ENCODE measurements around the gene ANO9. TPM values are rescaled to one million over a fixed set of nuclear protein-coding genes. Genes with fewer than 3 reads are reported as not detected.

ANO9 gene
- total RNA-seq, 1 donor from 2014 or later = 1.9 TPM

DNA sequence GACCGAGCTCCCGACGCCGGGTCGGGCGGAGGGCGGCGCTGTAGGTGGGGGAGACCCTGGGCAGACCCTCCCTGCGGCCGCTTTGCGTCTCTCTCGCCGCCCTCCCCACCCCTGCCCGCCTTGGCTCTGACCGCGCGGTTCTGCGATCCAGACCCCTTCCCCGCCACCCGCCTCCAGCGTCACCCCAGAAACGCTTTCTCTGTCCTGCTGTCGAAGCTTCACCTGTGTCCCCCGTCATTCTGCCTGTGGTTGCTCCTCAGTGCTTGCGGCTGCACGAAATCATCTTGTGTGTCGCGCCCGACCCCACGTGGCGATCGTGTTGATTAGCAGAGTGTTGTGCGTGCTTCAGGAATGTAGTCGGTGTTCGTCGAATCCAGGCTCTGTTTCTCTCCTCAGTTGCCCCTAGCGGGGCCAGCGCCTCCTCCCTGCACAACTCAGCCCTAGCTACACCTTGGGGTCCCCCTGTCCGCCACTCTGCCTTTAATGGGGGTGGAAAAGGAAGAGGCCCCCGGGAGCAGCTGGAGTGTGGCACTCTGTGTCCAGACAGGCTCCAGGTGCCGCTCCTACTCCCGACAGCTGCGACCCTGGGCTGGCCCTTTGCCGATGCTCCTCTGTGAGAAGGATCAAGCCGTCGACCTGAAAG is 9.1 kb upstream of the ANO9 start:
- Mint-ChIP-seq H3K4me1 (ENCODE audit: low read depth, unreplicated experiment) (peaks cover 7% of the 10 kb centered on the region), H3K9me3 (ENCODE audit: unreplicated experiment) (peaks cover 2% of the 10 kb centered on the region), H3K27me3 (ENCODE audit: low read depth, unreplicated experiment) (no peaks in the 10 kb centered on the region), H3K4me3 (ENCODE audit: unreplicated experiment) (peak overlapping the region; percentile 96), H3K36me3 (ENCODE audit: low read depth, unreplicated experiment) (peaks cover 16% of the 10 kb centered on the region), H3K27ac (ENCODE audit: unreplicated experiment) (peak overlapping the region; percentile 95)
- H3K36me3 ChIP-seq (ENCODE audit: insufficient read depth, low read length) = peaks cover 7% of the 10 kb centered on the region
- peak overlapping the region; percentile 84 for H3K4me3 ChIP-seq (ENCODE audit: insufficient read depth, low read depth, low read length)
- H3K4me1 ChIP-seq (ENCODE audit: insufficient read depth, low read length) = peaks cover 8% of the 10 kb centered on the region
- DNase-seq (ENCODE audit: low read depth) = peak; percentile 45
- H3K4me2 ChIP-seq (ENCODE audit: low read length) = peak overlapping the region; percentile 100
- H3K9ac ChIP-seq (ENCODE audit: low read length) = peak overlapping the region; percentile 86
- peaks cover 60% of the 10 kb centered on the region for H3K79me2 ChIP-seq (ENCODE audit: insufficient read depth, low read length)
- H4K20me1 ChIP-seq (ENCODE audit: insufficient read depth, low read length) = peaks cover 46% of the 10 kb centered on the region
- peak overlapping the region; percentile 88 for H2AFZ ChIP-seq (ENCODE audit: low read depth, low read length)
- no peaks in the 10 kb centered on the region for H3K9me3 ChIP-seq (ENCODE audit: insufficient read depth, low read depth, low read length)
- no peaks in the 10 kb centered on the region for H3K27me3 ChIP-seq (ENCODE audit: insufficient read depth, low read length)
- TF ChIP-seq EZH2 (IDR thresholded peaks at IDR 0.05; ENCODE audit: insufficient read depth, low read length) = no peak
- TF ChIP-seq, protein P1, sequence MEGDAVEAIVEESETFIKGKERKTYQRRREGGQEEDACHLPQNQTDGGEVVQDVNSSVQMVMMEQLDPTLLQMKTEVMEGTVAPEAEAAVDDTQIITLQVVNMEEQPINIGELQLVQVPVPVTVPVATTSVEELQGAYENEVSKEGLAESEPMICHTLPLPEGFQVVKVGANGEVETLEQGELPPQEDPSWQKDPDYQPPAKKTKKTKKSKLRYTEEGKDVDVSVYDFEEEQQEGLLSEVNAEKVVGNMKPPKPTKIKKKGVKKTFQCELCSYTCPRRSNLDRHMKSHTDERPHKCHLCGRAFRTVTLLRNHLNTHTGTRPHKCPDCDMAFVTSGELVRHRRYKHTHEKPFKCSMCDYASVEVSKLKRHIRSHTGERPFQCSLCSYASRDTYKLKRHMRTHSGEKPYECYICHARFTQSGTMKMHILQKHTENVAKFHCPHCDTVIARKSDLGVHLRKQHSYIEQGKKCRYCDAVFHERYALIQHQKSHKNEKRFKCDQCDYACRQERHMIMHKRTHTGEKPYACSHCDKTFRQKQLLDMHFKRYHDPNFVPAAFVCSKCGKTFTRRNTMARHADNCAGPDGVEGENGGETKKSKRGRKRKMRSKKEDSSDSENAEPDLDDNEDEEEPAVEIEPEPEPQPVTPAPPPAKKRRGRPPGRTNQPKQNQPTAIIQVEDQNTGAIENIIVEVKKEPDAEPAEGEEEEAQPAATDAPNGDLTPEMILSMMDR (IDR thresholded peaks at IDR 0.05; ENCODE audit: insufficient read depth, low read depth, low read length) = no peak
- H3K27ac ChIP-seq (ENCODE audit: low read depth, low read length) = peak overlapping the region; percentile 36
- peak; percentile 52 for FAIRE-seq

DNA sequence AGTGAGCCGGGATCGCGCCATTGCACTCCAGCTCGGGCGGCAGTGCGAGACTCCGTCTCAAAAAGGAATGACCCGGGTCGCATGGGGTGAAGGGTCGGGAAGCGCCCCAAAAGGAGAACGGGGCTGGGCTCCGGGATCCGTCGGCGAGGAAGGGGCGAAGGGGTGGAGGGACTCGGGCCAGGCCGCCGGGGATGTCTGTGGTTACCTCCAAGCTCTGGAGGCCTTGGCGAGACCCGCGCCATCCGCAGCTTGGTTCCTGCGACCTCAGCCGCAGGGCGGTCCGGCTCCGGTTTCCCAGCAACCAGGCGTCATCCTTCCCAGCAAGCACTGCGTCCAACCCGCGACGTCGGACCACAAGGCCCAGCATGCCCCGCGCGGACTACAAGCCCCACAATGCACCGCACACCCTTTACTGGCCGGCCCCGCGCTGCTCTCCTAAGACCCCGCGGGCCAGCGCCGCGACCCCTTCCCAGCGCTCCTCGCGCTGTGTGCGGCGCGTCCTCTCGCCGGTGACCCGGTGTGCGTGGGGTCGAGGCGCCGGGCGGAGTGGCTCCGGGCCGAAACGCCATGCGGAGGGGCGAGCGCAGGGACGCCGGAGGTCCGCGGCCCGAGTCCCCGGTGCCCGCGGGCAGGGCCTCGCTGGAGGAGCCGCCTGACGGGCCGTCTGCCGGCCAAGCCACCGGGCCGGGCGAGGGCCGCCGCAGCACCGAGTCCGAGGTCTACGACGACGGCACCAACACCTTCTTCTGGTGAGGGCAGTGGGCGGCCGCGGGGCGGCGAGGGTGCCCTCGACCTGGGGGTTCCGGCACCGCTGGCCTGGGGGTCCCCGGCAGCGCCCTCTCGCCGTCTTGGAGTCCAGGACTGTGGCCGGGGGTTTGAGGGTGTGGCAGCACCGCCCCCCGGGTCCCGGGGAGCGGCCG is 8.3 kb upstream of the ANO9 start, which contains the start of gene PTDSS2:
Gene PTDSS2, plus strand, starts transcription at position 391 of the 920 bp plus-strand sequence. Its CDS starts 177 bp downstream, at position 568.
- Mint-ChIP-seq H3K9me3 (ENCODE audit: unreplicated experiment) (peaks cover 2% of the 10 kb centered on the region), H3K4me1 (ENCODE audit: low read depth, unreplicated experiment) (peaks cover 7% of the 10 kb centered on the region)
- peak; percentile 58 for FAIRE-seq

More for the DNA sequence above, 8.3 kb upstream of the ANO9 start, which contains the start of gene PTDSS2:
- H3K79me2 ChIP-seq (ENCODE audit: insufficient read depth, low read length) = peaks cover 52% of the 10 kb centered on the region
- Mint-ChIP-seq H3K27ac (ENCODE audit: unreplicated experiment) (peak within 1 kb of the TSS; percentile 95), H3K27me3 (ENCODE audit: low read depth, unreplicated experiment) (no peaks in the 10 kb centered on the region), H3K36me3 (ENCODE audit: low read depth, unreplicated experiment) (peaks cover 13% of the 10 kb centered on the region), H3K4me3 (ENCODE audit: unreplicated experiment) (peak within 1 kb of the TSS; percentile 96)
- peak; percentile 91 for DNase-seq (ENCODE audit: low read depth)
- H3K4me3 ChIP-seq (ENCODE audit: insufficient read depth, low read depth, low read length) = peak within 1 kb of the TSS; percentile 84
- peak within 1 kb of the TSS; percentile 86 for H3K9ac ChIP-seq (ENCODE audit: low read length)
- TF ChIP-seq EZH2 (IDR thresholded peaks at IDR 0.05; ENCODE audit: insufficient read depth, low read length) = no peak
- TF ChIP-seq, protein P1 (IDR thresholded peaks at IDR 0.05; ENCODE audit: insufficient read depth, low read depth, low read length) = no peak
- H3K9me3 ChIP-seq (ENCODE audit: insufficient read depth, low read depth, low read length) = no peaks in the 10 kb centered on the region
- H3K4me1 ChIP-seq (ENCODE audit: insufficient read depth, low read length) = peaks cover 8% of the 10 kb centered on the region
- peaks cover 7% of the 10 kb centered on the region for H3K36me3 ChIP-seq (ENCODE audit: insufficient read depth, low read length)
- H3K27ac ChIP-seq (ENCODE audit: low read depth, low read length) = peak within 1 kb of the TSS; percentile 86
- peak within 1 kb of the TSS; percentile 88 for H2AFZ ChIP-seq (ENCODE audit: low read depth, low read length)
- peaks cover 39% of the 10 kb centered on the region for H4K20me1 ChIP-seq (ENCODE audit: insufficient read depth, low read length)
- no peaks in the 10 kb centered on the region for H3K27me3 ChIP-seq (ENCODE audit: insufficient read depth, low read length)
- peak within 1 kb of the TSS; percentile 100 for H3K4me2 ChIP-seq (ENCODE audit: low read length)
